Kidney epithelial cell (primary cell): Measurements from ENCODE around the gene FAT2. TPM values are rescaled to one million over a fixed set of nuclear protein-coding genes. Genes with fewer than 3 reads are reported as not detected.

Source experiments
- DNase-seq: peaks from one replicate; pipeline ENCODE4 v3.0.0-alpha.2; 2010; ENCODE audit warnings: low read depth
- H3K27me3 ChIP-seq: 2 replicates; pipeline ENCODE4 v1.6.0; 2011; ENCODE audit warnings: low read length; ENCODE audit not compliant: control insufficient read depth, insufficient read depth
- H3K36me3 ChIP-seq: 2 replicates; pipeline ENCODE4 v1.5.1; 2011; ENCODE audit warnings: low read length; ENCODE audit not compliant: control insufficient read depth, insufficient read depth
- H3K4me3 ChIP-seq: 2 replicates; pipeline ENCODE4 v1.5.1; 2011; ENCODE audit warnings: low read depth, mild to moderate bottlenecking, control low read depth, low read length
- total RNA-seq: library from RNA; depleted of rRNA; stranded (reverse); fragments of >200 nt; gene quantifications from 2 replicates; pipeline ENCODE4 v1.2.3, GENCODE V29; 2015
- TF ChIP-seq, protein P1 (sequence below): IDR thresholded peaks from 2 replicates; pipeline ENCODE4 v1.5.1; 2011; ENCODE audit warnings: mild to moderate bottlenecking, moderate library complexity, low read length, control low read depth, inconsistent platforms; ENCODE audit not compliant: insufficient read depth, poor library complexity, severe bottlenecking

FAT2 gene
- total RNA-seq, 1 donor from 2014 or later: 0.58 TPM

DNA sequence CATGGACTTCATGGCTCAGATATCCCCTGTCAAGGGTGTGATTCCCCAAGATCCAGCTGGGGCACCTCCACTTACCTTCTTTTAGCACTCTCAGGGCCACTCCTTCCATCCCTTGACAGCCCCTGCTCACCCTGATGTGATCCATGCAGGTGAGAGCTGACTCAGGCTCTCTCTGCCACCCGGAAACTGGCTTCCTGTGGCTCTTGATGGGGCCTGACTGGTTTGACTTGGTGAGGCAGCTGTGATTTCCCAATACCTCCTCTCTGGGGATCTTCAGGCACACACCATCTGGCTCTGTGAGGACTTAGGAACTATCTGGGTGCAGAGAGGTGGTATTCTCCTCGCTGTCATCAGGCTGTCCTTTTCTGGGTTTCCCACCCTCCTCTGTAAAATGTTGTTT is 7.9 kb upstream of the FAT2 start:
- no peak for DNase-seq
- H3K4me3 ChIP-seq: no peak overlapping the region
- no peaks in the 10 kb centered on the region for H3K36me3 ChIP-seq
- no peaks in the 10 kb centered on the region for H3K27me3 ChIP-seq
- TF ChIP-seq, protein P1, sequence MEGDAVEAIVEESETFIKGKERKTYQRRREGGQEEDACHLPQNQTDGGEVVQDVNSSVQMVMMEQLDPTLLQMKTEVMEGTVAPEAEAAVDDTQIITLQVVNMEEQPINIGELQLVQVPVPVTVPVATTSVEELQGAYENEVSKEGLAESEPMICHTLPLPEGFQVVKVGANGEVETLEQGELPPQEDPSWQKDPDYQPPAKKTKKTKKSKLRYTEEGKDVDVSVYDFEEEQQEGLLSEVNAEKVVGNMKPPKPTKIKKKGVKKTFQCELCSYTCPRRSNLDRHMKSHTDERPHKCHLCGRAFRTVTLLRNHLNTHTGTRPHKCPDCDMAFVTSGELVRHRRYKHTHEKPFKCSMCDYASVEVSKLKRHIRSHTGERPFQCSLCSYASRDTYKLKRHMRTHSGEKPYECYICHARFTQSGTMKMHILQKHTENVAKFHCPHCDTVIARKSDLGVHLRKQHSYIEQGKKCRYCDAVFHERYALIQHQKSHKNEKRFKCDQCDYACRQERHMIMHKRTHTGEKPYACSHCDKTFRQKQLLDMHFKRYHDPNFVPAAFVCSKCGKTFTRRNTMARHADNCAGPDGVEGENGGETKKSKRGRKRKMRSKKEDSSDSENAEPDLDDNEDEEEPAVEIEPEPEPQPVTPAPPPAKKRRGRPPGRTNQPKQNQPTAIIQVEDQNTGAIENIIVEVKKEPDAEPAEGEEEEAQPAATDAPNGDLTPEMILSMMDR: no peak

DNA sequence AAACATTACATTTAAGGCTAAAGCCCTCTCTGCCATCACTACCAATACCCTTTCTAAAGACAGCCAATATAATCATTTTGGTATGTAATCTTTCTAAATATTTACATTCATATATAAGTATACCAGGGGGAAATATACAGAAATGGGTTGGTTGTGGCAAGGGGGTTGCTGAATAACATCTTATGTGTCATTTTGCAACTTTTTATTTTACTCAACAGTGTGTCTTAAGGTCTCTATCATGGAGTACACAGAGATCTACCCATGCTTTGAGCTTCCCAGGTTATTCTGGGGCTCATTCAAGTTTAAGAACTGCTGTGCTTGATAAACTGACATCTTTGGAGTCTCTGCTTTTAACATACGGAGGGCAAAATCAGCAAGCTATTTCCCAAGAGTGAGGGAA is 7.4 kb upstream of the FAT2 start:
- TF ChIP-seq, protein P1: no peak
- no peaks in the 10 kb centered on the region for H3K27me3 ChIP-seq
- H3K36me3 ChIP-seq: no peaks in the 10 kb centered on the region
- DNase-seq: no peak
- no peak overlapping the region for H3K4me3 ChIP-seq

DNA sequence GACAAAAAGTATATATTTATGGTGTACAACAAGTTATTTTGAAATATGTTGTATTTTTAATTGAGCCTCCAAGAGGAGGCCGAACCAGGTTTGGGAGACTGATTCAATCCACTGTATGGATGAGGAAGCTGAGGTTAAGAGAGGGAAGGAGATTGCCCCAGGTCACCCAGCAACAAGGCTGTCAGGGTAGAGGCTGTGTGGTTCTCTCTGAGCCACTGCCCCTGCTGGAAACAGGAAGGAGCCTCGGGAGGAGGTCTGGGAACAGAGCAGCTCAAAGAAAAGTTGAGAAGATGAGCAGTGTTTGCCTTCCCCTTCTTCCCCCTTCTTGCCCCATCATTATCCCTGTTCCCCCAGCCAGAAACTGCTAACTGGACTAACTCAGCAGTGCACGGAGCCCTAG is 6.6 kb upstream of the FAT2 start:
- TF ChIP-seq, protein P1: no peak
- H3K27me3 ChIP-seq: no peaks in the 10 kb centered on the region
- H3K36me3 ChIP-seq: no peaks in the 10 kb centered on the region
- DNase-seq: no peak
- no peak overlapping the region for H3K4me3 ChIP-seq

DNA sequence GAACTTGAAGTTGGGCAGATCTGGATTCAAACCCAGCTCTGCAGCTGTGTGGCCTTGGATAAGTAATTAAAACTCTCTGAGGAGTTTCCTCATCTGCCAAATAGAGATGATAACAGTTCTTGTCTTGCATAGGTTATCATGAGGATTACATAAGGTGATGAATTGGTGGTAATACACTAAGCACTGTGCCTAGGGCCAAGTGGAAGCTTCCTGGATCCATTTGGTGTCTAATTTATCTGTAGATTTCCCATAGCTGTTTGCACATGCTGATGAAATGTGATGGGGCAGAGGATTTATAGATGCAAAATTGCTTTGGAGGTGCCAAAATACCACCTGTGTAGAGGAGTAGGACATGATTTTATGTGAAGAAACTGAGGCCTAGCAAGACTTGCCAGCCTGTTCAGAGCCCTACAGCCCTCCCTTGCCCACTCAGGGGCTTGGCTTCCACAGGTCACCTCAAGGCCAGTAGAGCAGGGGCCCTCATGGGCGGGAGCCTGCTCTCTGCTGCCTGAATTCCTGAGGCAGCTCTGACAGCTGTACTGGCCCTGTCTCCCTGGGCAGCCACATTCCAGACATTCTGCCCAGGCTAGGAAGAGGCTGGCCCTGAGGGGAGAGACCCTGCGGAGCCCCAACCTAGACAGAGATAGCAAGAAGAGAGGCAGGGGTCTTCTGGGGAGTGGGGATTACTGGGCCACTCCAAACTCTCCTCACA is 5.9 kb upstream of the FAT2 start:
- DNase-seq: no peak
- Histone ChIP-seq H3K27me3 (no peaks in the 10 kb centered on the region), H3K36me3 (no peaks in the 10 kb centered on the region), H3K4me3 (no peak overlapping the region)
- TF ChIP-seq, protein P1: no peak

DNA sequence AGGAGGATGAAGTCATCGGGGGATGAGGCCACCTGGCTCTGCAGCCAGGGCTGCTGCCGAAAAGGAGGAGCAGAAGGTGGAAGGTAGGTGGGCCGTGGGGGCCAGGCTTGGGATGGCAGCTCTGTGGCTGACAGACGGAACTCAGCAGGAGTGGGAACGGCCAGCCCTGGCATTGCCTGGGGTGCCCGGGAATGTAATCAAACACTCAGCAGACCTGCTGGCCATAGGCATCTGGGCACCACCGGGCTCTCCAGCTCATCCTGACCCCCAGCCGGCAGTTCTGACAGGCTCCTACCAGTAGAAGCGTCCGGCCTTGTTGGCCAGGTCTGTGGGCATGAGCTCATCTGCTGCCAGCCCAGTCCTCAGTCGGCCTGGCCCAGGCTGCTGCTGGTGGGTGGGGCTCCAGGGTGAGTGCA is 4.3 kb upstream of the FAT2 start:
- TF ChIP-seq, protein P1: no peak
- H3K27me3 ChIP-seq: no peaks in the 10 kb centered on the region
- H3K36me3 ChIP-seq: no peaks in the 10 kb centered on the region
- no peak for DNase-seq
- H3K4me3 ChIP-seq: no peak overlapping the region

DNA sequence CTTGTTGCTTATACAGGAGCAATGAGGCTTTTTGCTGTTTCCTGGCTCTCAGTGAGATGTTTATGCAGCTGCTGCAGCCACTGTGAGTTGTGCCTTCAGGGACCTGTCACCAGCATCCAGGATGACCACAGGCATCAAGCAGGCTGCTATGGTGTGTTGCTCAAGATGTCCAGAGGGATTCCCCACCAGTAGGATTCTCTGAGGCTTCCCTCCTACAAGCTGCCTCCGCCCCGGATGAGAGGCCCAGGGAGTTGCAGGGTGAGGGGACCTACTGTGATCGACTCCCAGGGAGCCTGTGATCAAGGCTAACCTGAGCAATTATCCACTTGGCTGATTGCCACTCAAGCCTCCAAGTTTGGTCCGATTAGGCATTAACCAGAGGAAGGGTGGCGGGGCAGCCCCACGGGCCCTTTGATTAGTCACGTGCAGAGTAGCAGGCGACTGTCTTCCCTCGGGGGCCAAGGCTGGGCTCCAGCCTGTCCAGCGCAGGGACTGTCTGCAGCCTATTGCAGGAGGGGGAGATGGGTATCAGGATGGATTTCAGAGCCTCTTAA is 1.8 kb upstream of the FAT2 start:
- H3K27me3 ChIP-seq: no peaks in the 10 kb centered on the region
- H3K36me3 ChIP-seq: no peaks in the 10 kb centered on the region
- no peak for DNase-seq
- no peak overlapping the region for H3K4me3 ChIP-seq
- TF ChIP-seq, protein P1: no peak
